Osteocyte (in vitro differentiated cells): Measurements from ENCODE around the gene RIMBP2. TPM values are rescaled to one million over a fixed set of nuclear protein-coding genes. Genes with fewer than 3 reads are reported as not detected.

Experiments
- DNase-seq: peaks from one replicate; pipeline ENCODE4 v3.0.0; 2021; ENCODE audit warnings: mixed read lengths; ENCODE audit not compliant: unreplicated experiment; ENCODE audit errors: extremely low spot score
- H3K27ac Mint-ChIP-seq: one replicate; pipeline ENCODE4 v1.8.0; 2021; ENCODE audit warnings: mild to moderate bottlenecking, mixed read lengths; ENCODE audit not compliant: unreplicated experiment
- H3K27me3 Mint-ChIP-seq: one replicate; pipeline ENCODE4 v1.8.0; 2021; ENCODE audit warnings: mixed read lengths; ENCODE audit not compliant: unreplicated experiment
- H3K36me3 Mint-ChIP-seq: one replicate; pipeline ENCODE4 v1.8.0; 2021; ENCODE audit warnings: mixed read lengths; ENCODE audit not compliant: unreplicated experiment
- H3K4me1 Mint-ChIP-seq: one replicate; pipeline ENCODE4 v1.8.0; 2021; ENCODE audit warnings: mixed read lengths; ENCODE audit not compliant: unreplicated experiment
- H3K4me3 Mint-ChIP-seq: one replicate; pipeline ENCODE4 v1.8.0; 2021; ENCODE audit warnings: mild to moderate bottlenecking, moderate library complexity, mixed read lengths; ENCODE audit not compliant: unreplicated experiment
- H3K9me3 Mint-ChIP-seq: one replicate; pipeline ENCODE4 v1.8.0; 2021; ENCODE audit warnings: mixed read lengths; ENCODE audit not compliant: unreplicated experiment
- total RNA-seq: library from RNA; stranded (reverse); gene quantifications from 2 replicates; pipeline ENCODE4 v1.2.1, GENCODE V29; 2021
- TF ChIP-seq, protein P1 (sequence below): fragments of 200-600 bp; sonication (generic); IDR thresholded peaks from 2 replicates; pipeline ENCODE4 v1.5.0; 2021; ENCODE audit warnings: antibody characterized with exemption, mild to moderate bottlenecking, moderate library complexity

Gene RIMBP2
- total RNA-seq, 1 donor from 2014 or later, result 0.13 TPM

GRCh38 chr12:130362060-130362459 is 354.0 kb downstream of the RIMBP2 start:
- no peak overlapping the region for H3K4me3 Mint-ChIP-seq
- no peak for DNase-seq
- H3K27me3 Mint-ChIP-seq, result no peaks in the 10 kb centered on the region
- no peaks in the 10 kb centered on the region for H3K4me1 Mint-ChIP-seq
- no peaks in the 10 kb centered on the region for H3K36me3 Mint-ChIP-seq
- H3K27ac Mint-ChIP-seq, result no peak overlapping the region
- TF ChIP-seq, protein P1, sequence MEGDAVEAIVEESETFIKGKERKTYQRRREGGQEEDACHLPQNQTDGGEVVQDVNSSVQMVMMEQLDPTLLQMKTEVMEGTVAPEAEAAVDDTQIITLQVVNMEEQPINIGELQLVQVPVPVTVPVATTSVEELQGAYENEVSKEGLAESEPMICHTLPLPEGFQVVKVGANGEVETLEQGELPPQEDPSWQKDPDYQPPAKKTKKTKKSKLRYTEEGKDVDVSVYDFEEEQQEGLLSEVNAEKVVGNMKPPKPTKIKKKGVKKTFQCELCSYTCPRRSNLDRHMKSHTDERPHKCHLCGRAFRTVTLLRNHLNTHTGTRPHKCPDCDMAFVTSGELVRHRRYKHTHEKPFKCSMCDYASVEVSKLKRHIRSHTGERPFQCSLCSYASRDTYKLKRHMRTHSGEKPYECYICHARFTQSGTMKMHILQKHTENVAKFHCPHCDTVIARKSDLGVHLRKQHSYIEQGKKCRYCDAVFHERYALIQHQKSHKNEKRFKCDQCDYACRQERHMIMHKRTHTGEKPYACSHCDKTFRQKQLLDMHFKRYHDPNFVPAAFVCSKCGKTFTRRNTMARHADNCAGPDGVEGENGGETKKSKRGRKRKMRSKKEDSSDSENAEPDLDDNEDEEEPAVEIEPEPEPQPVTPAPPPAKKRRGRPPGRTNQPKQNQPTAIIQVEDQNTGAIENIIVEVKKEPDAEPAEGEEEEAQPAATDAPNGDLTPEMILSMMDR, result no peak
- no peaks in the 10 kb centered on the region for H3K9me3 Mint-ChIP-seq

- Mint-ChIP-seq H3K4me1 (no peaks in the 10 kb centered on the region), H3K9me3 (no peaks in the 10 kb centered on the region), H3K27ac (no peak overlapping the region), H3K4me3 (no peak overlapping the region), H3K36me3 (no peaks in the 10 kb centered on the region), H3K27me3 (no peaks in the 10 kb centered on the region)
- no peak for DNase-seq
- TF ChIP-seq, protein P1, result no peak
Observed at GRCh38 chr12:130357729-130358330, 358.3 kb downstream of the RIMBP2 start.

DNA sequence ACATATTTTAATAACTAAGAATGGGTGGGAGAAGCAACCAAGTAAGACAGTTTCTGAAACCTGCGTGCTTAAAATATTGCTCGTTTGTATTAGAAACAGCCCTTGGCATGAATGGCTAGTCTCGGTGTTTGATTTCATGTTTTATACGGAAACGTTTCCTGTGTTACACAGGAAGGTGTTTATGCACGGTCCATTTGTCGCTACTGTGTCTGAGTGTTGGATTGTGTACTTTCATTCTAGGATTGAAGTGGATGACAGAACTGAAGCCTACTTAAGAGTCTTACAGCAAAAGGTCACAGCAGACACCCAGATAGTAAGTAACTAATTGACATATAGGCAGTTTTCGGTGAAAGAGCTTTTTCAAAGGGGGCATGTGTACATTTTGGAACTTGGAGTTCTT is 358.9 kb downstream of the RIMBP2 start:
- TF ChIP-seq, protein P1, result no peak
- no peaks in the 10 kb centered on the region for H3K27me3 Mint-ChIP-seq
- DNase-seq, result no peak
- no peaks in the 10 kb centered on the region for H3K4me1 Mint-ChIP-seq
- no peak overlapping the region for H3K4me3 Mint-ChIP-seq
- H3K36me3 Mint-ChIP-seq, result no peaks in the 10 kb centered on the region
- H3K27ac Mint-ChIP-seq, result no peak overlapping the region
- H3K9me3 Mint-ChIP-seq, result no peaks in the 10 kb centered on the region

DNA sequence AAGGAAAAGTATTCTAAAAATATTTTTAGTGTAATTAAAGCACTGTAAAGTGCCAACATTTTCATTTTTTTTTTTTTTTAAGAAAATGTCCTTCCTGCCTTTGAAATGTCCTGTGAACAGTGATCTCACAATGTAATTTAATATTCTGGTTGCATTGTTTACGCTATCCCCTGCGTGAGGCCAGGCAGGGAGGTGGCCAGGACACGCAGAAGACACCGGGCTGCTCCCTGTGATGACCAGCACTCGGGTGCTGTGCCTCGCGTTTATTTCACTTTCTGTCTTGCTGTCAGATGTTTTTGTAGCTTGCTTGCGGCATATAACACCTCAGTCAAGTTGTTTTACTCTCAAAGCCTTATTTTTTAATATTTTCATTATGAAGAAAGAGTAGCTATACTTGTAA is 359.9 kb downstream of the RIMBP2 start:
- TF ChIP-seq, protein P1, result no peak
- H3K4me3 Mint-ChIP-seq, result no peak overlapping the region
- no peak for DNase-seq
- H3K4me1 Mint-ChIP-seq, result no peaks in the 10 kb centered on the region
- H3K36me3 Mint-ChIP-seq, result no peaks in the 10 kb centered on the region
- H3K9me3 Mint-ChIP-seq, result no peaks in the 10 kb centered on the region
- no peaks in the 10 kb centered on the region for H3K27me3 Mint-ChIP-seq
- no peak overlapping the region for H3K27ac Mint-ChIP-seq

DNA sequence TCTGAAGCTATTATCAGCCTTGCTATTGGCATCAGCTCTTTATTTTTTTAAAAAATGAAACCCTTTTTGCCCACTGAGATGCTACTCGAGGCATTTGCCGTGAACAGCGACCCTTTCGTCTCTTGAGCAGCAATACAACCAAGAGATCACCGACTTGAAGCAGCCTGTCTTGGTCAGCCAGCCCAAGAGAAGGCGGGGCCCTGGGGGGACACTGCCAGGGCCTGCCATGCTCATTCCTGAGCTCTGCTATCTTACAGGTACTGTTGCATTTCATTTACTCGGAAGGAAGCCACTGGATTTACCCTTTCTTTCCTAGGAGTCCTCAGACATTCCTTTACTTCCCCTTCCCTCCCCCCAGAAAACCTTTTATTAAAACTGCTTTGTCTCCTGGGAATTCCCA is 361.7 kb downstream of the RIMBP2 start:
- Mint-ChIP-seq H3K9me3 (no peaks in the 10 kb centered on the region), H3K27me3 (no peaks in the 10 kb centered on the region), H3K36me3 (no peaks in the 10 kb centered on the region), H3K4me3 (no peak overlapping the region), H3K4me1 (no peaks in the 10 kb centered on the region), H3K27ac (no peak overlapping the region)
- TF ChIP-seq, protein P1, result no peak
- DNase-seq, result no peak
